HepG2 (cell line): ENCODE measurements around the gene PLOD3. TPM values are rescaled to one million over a fixed set of nuclear protein-coding genes. Genes with fewer than 3 reads are reported as not detected.

Source experiments
- ATF3 ChIP-seq: sonication (generic); formaldehyde crosslinking; IDR thresholded peaks from 2 replicates; pipeline ENCODE4 v1.4.0; 2020; ENCODE audit warnings: missing genetic modification reagents
- ELF3 ChIP-seq: IDR thresholded peaks from 2 replicates; pipeline ENCODE4 v1.6.1; 2016; ENCODE audit warnings: missing genetic modification reagents, missing compliant biosample characterization
- FOSL2 ChIP-seq: sonication (generic); formaldehyde crosslinking; IDR thresholded peaks from 2 replicates; pipeline ENCODE4 v1.4.0; 2020; ENCODE audit warnings: missing genetic modification reagents
- GATAD1 ChIP-seq: IDR thresholded peaks from 2 replicates; pipeline ENCODE4 v1.6.1; 2016; ENCODE audit warnings: missing genetic modification reagents, missing compliant biosample characterization
- GATAD2A ChIP-seq: IDR thresholded peaks from 2 replicates; pipeline ENCODE4 v1.6.1; 2016
- GMEB1 ChIP-seq: sonication (generic); formaldehyde crosslinking; IDR thresholded peaks from 2 replicates; pipeline ENCODE4 v1.5.1; 2020; ENCODE audit warnings: missing genetic modification reagents, mild to moderate bottlenecking, borderline replicate concordance
- HNF1A ChIP-seq, 2 experiments: sonication (generic) in 1 of 2; formaldehyde crosslinking in 1 of 2; IDR thresholded peaks; 2 replicates each; pipeline versions ENCODE4 v1.4.0 to v1.6.1; 2016 to 2020; ENCODE audit warnings: borderline replicate concordance in 1 of 2, low read depth in 1 of 2, mild to moderate bottlenecking in 1 of 2, missing genetic modification reagents in 1 of 2
- HOXA3 ChIP-seq: sonication (generic); formaldehyde crosslinking; IDR thresholded peaks from 2 replicates; pipeline ENCODE4 v1.5.0; 2020; ENCODE audit warnings: missing genetic modification reagents
- KDM2A ChIP-seq: sonication (generic); formaldehyde crosslinking; IDR thresholded peaks from 2 replicates; pipeline ENCODE4 v1.4.0; 2020; ENCODE audit warnings: low read depth, missing genetic modification reagents, borderline replicate concordance
- MATR3 ChIP-seq: sonication (generic); formaldehyde crosslinking; IDR thresholded peaks from 2 replicates; pipeline ENCODE4 v1.4.0; 2020; ENCODE audit warnings: missing genetic modification reagents
- MYNN ChIP-seq: sonication (generic); formaldehyde crosslinking; IDR thresholded peaks from 2 replicates; pipeline ENCODE4 v1.4.0; 2020; ENCODE audit warnings: mild to moderate bottlenecking, low read depth, missing genetic modification reagents
- PBX2 ChIP-seq: IDR thresholded peaks from 2 replicates; pipeline ENCODE4 v1.6.1; 2016; ENCODE audit warnings: control low read depth
- PCBP2 ChIP-seq: fragments of 200-400 bp; formaldehyde crosslinking; optimal IDR thresholded peaks from 2 replicates; pipeline ENCODE3; 2018; ENCODE audit warnings: low read length, low read depth; ENCODE audit not compliant: poor library complexity, severe bottlenecking
- ZFX ChIP-seq: sonication (generic); formaldehyde crosslinking; IDR thresholded peaks from 2 replicates; pipeline ENCODE4 v1.4.0; 2020; ENCODE audit warnings: mild to moderate bottlenecking, low read depth, missing genetic modification reagents, moderate library complexity
- ZNF282 ChIP-seq: fragments of 450-650 bp; IDR thresholded peaks from 2 replicates; pipeline ENCODE4 v1.6.1; 2018; ENCODE audit not compliant: partially characterized antibody
- ZNF674 ChIP-seq: sonication (generic); formaldehyde crosslinking; IDR thresholded peaks from 2 replicates; pipeline ENCODE4 v1.5.0; 2020; ENCODE audit warnings: low read depth, mild to moderate bottlenecking, missing genetic modification reagents
- ZNF776 ChIP-seq: sonication (generic); formaldehyde crosslinking; IDR thresholded peaks from 2 replicates; pipeline ENCODE4 v1.4.0; 2020; ENCODE audit warnings: mild to moderate bottlenecking, missing genetic modification reagents
- ZNF839 ChIP-seq: sonication (generic); formaldehyde crosslinking; IDR thresholded peaks from 2 replicates; pipeline ENCODE4 v1.4.0; 2020; ENCODE audit warnings: missing genetic modification reagents, mild to moderate bottlenecking, borderline replicate concordance
- polyA plus RNA-seq, 8 experiments: library from polyadenylated mRNA; depleted of rRNA in 3 of 8; stranded (reverse) in 7 of 8; unstranded in 1 of 8; fragments of >200 nt; fragmentation: Illumina TruSeq in 4 of 8; extraction: Trizol in 4 of 8; gene quantifications; 2 replicates each; pipeline versions ENCODE4 v1.2.1 to v1.2.3, GENCODE V29; 2011 to 2016; ENCODE audit warnings: low read depth in 4 of 8, missing spikeins in 1 of 8, mixed read lengths in 1 of 8; ENCODE audit not compliant: insufficient read depth in 1 of 8
- total RNA-seq, 5 experiments: library from RNA; depleted of rRNA; stranded (reverse); fragments of >200 nt; fragmentation: Illumina TruSeq; extraction: Trizol; gene quantifications; 2 replicates each; pipeline ENCODE4 v1.2.3, GENCODE V29; 2016; ENCODE audit warnings: low read depth in 1 of 5
- TF ChIP-seq, protein P1 (sequence below): sonication (generic); formaldehyde crosslinking; IDR thresholded peaks from 2 replicates; pipeline ENCODE4 v1.5.1; 2020; ENCODE audit warnings: mild to moderate bottlenecking, missing genetic modification reagents, borderline replicate concordance
- TF ChIP-seq, protein P2 (sequence below): sonication (generic); formaldehyde crosslinking; IDR thresholded peaks from 2 replicates; pipeline ENCODE4 v1.8.0; 2023; ENCODE audit warnings: mild to moderate bottlenecking, missing genetic modification reagents

PLOD3 gene
- total and polyA plus RNA-seq, 2 of the 13 experiments (the other 11 are each of a cell fraction or from before 2014, with no cell fraction given): 65.8 to 67.4 TPM

DNA sequence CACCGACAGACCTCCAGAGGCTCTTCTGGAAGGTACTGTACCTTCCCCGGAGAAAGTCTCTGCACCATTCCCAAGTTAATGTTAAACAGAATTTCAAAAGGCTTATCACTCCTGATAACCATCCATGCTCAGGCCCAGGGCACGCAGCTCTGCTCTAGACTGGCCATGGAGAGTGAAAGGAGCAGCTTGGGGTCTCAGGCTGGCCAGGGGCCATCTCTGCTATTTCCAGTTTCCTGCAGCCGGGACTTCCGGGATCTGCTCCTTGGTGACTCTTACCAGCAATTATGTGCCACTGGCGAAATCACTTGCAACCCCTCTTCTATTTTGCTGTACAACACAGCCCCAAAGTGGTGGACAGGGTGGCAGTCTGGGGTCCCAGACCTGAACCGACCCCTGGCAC, 14.3 kb upstream of the PLOD3 start (continued):
- TF ChIP-seq PBX2 (CRISPR knock-in tag): no peak
- TF ChIP-seq PCBP2: no peak
- no peak for TF ChIP-seq ZNF674
- TF ChIP-seq GATAD2A (CRISPR knock-in tag): 0 out of 2 replicates have a peak, but pooled peaks have one; percentile 20
- TF ChIP-seq FOSL2 (CRISPR knock-in tag): 0 out of 2 replicates have a peak, but pooled peaks have one; percentile 13
- TF ChIP-seq, protein P1, sequence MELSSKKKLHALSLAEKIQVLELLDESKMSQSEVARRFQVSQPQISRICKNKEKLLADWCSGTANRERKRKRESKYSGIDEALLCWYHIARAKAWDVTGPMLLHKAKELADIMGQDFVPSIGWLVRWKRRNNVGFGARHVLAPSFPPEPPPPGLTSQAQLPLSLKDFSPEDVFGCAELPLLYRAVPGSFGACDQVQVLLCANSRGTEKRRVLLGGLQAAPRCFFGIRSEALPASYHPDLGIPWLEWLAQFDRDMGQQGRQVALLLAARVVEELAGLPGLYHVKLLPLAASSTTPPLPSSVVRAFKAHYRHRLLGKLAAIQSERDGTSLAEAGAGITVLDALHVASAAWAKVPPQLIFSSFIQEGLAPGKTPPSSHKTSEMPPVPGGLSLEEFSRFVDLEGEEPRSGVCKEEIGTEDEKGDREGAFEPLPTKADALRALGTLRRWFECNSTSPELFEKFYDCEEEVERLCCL (CRISPR knock-in tag): no peak
- no peak for TF ChIP-seq ZNF839
- TF ChIP-seq ZFX (CRISPR knock-in tag): peak; percentile 42; the same call in 1 of the 2 replicates
- no peak for TF ChIP-seq KDM2A
- TF ChIP-seq HNF1A (IDR thresholded peaks at IDR 0.05; ENCODE audit: low read depth): peak; percentile 69
- TF ChIP-seq HNF1A (CRISPR knock-in tag; IDR thresholded peaks at IDR 0.05; ENCODE audit: borderline replicate concordance): peak; percentile 82; the same call in 1 of the 2 replicates
- TF ChIP-seq ATF3: no peak
- TF ChIP-seq ELF3 (CRISPR knock-in tag): peak; percentile 24; the same call in 1 of the 2 replicates
- TF ChIP-seq GMEB1 (CRISPR knock-in tag): no peak
- TF ChIP-seq GATAD1 (CRISPR knock-in tag): no peak
- no peak for TF ChIP-seq ZNF776 (CRISPR knock-in tag)
- TF ChIP-seq MATR3: no peak
- TF ChIP-seq, protein P2, sequence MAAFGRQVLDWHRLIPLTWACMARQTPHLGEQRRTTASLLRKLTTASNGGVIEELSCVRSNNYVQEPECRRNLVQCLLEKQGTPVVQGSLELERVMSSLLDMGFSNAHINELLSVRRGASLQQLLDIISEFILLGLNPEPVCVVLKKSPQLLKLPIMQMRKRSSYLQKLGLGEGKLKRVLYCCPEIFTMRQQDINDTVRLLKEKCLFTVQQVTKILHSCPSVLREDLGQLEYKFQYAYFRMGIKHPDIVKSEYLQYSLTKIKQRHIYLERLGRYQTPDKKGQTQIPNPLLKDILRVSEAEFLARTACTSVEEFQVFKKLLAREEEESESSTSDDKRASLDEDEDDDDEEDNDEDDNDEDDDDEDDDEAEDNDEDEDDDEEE: no peak
- no peak for TF ChIP-seq MYNN (CRISPR knock-in tag)
- no peak for TF ChIP-seq ZNF282
- no peak for TF ChIP-seq HOXA3 (CRISPR knock-in tag)
